IPS-NIHi7 (cell line): ENCODE measurements around the gene PTTG1IP.
"Not testable (repeated sequence)": the region's sequence is repeated elsewhere in the genome, so short reads cannot be mapped to it uniquely, and the experiment has no call there.

Source experiments
- DNase-seq: peaks from one replicate; pipeline ENCODE4 v3.0.0; 2012; ENCODE audit warnings: mixed read lengths; ENCODE audit errors: extremely low spot score

Gene PTTG1IP, protein sequence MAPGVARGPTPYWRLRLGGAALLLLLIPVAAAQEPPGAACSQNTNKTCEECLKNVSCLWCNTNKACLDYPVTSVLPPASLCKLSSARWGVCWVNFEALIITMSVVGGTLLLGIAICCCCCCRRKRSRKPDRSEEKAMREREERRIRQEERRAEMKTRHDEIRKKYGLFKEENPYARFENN

DNA sequence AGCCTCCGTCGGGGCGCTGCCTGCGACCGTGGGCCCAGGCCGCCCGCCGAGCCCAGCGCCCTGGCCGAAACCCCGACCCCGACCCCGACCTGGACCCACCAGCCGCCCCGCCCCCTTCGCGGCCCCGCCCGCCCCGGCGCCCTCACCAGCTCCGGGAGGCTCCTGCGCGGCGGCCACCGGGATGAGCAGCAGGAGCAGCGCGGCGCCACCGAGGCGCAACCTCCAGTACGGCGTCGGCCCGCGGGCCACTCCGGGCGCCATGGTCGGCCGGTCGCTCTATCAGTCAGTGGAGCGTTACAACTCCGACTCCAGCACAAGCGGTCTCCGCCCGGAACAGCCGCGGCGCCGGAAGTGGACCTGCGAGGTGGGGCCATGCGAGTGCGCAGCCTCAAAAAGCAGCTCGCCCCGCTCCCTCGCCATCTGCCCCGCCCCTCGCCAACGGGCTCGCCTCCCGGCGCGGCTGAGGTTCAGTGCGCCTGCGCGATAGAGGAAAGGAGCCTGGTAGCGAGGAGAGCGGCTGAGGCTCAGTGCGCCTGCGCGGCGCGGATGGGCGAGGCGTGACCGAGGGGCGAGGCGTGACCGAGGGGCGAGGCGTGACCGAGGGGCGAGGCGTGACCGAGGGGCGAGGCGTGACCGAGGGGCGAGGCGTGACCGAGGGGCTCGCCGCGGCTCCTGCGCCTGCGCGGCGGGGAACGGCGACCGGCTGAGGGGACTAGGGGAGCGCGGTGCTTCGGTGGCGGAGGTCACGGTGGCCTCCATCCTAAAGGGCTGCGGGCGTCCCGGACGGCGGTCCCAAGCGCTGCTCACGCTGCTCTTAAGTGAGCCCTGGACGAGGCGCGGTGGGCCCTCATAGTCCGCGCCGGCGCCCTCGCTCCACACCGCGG is at the start of gene PTTG1IP:
Gene PTTG1IP, minus strand, starts transcription at position 335 of the 884 bp plus-strand sequence. Its CDS starts 74 bp downstream, at position 261.
- DNase-seq = peak; percentile 100

DNA sequence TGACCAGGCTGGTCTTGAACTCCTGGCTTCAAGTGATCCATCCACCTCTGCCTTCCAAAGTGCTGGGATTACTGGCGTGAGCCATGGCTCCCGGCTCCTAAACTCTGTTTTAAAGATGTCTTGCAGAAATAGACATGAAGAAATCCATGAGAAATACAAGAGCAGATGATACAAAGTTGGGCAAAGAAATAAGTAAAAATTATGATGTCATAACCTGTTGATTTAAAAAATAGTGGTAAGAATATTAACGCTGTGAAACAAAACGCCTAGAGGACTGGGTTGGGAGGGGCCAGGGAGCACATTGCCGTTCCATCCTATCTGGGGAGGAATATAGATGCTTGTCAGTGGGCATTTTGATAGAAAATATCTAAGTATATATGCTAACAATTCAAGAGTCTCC is 48.4 kb upstream of the PTTG1IP start:
- DNase-seq = no peak

DNA sequence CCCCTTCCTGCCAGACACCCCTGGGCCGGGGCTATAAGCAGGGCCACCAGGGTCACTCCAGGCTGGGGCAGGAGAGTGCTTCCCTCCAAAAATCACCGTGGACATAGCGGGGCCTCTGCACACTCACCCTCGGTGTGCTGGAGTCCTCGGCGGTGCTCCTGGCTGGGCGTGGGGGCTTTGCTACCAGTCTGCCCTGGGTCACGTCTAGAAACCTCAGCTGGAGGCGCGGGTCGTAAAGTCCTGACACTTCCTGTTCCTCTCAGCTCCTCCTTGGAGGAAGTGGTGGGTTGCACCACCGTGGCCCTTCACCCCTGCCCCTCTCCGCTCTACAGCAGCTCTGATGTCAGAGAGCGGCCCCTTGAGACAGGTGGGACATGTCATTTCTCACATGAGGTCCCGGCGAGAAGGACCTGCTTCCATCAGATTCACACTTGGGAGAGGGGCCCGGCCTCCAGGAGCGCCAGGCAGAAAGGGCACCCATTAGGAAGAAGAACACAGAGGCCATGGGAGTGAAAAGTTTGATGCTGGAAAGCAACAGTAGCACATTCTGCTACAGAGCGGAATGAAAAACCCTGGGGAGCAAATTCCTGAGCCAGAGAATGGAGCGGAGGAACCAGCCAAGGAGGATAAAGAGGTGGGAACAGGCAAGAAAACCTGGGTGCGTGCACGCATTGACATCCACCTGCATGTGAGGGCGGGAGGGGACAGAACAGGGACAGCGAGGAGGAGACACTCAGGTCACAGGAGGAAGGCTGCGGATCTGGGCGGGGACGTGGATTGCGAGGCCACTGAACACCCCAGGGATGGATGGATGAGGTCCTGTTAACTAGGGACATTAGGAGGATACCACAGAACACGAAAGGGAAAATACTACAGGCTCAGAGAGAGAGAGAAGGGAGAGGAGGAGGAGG is 47.5 kb upstream of the PTTG1IP start, which contains the start of gene ITGB2:
Gene ITGB2, minus strand, starts transcription at position 206 of the 911 bp plus-strand sequence. CDS start 10,117 bp downstream, outside the sequence.
- DNase-seq = no peak

DNA sequence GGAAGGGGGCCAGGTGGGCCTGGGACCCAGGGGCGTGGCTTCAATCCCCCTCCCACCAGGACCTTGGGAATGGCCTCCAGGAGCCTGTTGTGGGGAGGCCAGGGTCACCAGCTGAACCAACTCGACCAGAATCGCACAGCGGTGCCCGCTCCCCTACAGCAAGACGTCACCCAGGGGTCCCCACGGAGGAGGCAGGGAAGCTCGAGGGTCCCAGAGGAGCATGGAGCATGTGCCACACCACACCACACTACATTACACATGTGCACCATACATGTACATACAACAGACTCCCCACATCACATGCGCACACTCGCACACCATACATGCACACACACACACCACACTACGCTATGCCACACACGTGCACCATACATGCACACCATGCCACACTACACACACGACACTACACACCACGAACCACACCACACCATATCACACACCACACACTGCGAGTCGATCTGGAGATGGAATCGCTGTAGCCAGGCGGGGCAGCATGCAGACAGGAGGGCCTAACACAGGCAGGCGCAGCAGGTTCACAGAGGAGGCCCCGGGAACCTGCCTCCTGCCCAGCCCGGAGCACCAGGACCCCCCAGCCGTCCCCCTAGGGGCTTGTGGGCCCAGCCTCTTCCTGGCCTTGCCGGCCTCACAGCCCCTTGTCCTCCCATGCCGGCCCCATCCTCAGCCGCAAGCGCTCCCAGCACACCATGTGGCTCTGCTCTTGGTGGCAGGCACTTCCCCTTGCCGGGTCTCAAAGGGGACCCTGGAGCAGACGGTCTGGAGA is 46.6 kb upstream of the PTTG1IP start:
- no peak for DNase-seq

DNA sequence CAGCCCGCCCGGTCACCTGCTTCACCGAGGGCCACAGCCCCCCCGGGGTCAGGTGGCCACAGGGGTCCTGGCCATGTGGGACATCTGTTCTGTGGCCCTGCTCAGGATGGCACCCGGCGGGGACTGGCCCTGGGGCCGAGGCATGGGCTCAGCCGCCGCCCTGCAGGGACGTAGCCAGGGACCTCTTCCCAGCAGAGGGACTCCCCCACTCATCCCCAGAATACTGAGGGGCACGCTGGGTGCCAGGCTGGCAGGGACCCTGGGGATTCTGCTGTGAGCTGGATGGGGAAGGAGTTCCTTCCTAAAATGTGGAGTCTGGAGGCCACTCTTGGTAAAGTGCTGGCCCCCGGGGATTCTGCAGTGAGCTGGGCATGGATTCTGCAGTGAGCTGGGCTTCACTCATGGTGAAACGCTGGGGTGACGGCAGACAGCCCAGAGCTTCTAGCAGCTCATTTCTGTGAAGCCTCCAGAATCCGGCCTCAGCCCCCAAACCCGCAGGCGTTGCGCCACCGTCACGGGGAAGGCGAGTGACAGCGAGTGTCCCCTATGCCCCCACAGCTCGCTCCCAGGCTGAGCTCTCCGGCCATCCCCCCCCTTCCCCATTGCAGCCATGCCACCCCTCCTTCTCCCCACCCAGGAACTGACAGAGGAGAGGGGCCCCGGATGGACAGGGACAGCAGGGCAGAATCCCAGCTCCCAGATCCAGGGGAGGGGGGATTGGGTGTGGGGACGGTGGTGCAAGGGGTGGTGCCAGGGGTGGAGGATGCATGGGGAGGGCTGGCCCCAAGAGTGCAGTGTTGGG is 45.8 kb upstream of the PTTG1IP start:
- no peak for DNase-seq

DNA sequence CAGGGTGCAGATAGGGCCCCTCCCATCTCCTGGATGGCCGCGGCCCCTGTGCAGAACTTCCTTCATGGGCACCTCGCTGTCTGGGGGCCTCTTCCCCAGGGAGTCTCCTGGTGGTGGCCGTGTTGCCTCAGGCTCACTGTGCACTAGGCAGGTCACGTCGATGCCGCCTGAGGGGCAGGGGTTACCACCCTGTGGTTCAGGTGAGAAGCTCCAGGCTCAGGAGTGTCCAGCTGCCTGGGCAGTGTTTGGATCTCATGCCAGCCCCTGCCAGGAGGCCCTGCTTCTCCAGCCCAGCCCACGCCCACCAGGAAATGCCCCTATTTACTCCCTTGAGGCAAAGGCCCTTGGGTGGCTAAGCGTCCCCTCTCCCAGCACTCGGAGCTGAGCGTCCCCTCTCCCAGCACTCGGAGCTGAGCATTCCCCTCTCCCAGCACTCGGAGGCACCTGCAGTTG is 45.1 kb upstream of the PTTG1IP start:
- DNase-seq = no peak

DNA sequence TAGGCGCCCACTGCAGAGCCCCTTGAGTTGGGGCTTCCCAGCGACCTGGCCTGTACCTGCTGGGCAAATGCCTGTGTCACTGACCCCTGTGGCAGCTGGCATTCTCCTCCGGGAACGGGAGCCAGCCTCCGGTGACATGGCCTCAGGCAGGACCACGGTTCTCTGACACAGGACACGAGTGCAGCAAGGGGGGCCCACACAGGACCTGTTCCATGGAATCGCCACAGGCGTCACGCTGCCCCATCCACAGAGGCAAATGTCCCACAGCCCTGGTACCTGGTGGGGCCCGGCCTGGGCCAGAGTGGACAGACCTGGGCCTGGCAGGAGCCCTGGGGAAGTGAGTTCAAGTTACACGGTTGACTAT is 44.6 kb upstream of the PTTG1IP start:
- DNase-seq = no peak

DNA sequence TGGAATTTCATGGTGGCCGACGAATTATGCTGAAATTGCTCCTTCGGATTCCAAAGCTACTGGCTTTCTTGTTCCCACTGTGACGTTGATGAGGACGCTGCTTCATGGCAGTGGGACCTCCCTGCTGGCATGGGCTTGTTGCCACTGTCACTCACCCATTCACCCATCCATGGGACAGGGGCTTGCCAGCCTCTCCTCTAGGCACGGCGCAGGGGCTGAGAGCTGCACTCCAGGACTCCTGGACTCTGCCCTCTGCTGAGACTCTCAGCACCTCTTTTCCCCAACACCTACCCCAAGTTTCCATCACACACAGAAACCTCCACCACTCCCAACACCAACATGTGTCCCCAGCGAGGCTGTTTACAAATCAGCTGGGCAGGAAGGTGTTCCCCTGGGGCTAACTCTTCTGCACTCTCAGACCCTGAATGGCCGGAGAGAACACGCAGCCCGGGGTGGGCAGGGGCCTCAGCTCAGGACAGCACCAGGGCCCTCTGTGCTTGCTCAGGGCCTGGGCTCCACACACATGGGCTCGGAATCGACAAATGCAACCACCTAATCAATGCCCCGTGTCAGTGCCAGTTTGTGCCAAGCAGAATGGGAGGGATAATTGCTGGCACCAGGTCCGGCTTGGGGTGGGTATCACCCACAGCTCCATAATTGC is 44.1 kb upstream of the PTTG1IP start:
- no peak for DNase-seq

DNA sequence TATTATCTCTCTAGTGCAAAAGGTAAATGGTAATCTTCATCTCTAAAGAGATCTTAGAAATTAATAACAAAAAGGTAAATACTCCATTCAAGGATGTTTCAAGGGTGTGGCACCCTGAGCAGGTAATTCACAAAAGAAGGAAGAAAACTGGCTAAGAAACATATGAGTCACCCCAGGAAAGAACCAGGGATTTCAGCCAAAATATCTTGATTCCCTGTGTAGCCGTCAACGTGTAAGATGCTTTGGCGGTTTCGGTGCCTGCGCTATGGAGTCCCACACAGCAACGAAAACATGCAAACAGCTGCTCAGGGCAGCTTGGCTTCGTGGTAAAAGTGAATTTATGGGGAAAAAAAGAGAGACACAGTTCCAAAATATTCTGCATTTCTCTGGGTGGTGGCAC is 43.5 kb upstream of the PTTG1IP start:
- DNase-seq = no peak

DNA sequence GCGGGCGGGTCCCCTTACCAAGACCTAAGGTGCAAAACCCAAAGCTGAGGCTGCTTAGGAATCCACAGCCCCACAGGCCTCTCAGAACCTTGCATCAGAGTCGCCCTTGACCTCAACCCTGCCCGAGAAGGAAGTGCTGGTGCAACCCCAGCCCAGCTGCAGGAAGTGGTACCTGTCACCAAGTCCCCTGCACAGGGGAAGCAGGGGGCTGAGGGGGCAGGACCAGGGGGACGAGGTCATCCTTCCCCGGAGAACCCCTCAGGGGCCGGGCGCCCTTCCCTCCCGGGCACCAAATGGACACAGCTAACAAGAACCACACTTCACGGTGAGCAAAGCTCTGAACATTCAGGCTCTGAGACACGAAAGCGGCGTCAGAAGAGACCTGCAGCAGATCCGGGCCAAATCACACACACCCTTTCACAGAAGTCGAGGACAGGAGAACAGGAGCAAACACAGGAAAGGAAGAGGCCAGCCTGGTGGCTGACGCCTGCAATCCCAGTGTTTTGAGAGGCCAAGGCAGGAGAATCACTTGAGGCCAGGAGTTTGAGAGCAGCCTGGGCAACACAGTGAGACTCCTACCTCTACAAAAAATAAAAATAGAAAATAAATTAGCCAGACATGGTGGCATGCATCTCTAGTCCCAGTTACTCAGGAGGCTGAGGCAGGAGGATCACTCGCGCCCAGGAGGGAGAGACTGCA is 40.8 kb upstream of the PTTG1IP start:
- no peak for DNase-seq

DNA sequence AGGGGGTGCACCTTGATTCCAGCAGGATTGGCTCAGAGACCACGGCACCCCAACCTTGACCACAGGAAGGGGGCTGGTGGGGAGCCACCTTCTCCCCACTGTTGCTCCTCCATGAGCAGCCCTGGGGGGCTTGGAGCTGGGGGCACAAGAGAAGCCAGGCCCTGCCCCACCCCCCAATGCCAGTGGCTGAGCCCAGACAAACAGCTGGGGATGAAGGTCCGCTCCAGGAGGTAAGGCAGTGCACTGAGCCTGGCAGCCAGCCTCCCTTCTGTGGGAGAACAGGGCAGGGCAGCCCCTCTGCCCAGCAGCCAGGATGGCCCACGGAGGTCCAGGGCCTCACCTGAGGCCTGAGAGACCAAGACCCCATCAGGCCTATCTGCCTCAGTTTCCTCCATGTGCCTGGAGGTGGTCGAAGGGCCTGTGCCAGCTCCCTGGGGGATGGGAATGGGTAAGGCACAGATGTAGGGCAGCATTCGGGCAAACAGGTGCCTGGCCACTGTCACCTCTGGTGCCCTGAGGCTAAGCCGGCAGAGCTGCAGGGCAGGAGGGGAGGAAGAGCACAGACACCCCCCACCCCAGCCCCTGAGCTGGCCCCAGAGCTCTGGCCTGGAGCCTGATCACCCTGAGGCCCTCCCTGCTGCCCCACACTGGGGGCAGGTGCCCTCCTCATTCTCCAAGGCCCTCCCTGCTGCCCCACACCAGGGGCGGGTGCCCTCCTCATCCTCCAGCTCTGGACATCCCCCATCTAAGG is 40.1 kb upstream of the PTTG1IP start:
- no peak for DNase-seq

DNA sequence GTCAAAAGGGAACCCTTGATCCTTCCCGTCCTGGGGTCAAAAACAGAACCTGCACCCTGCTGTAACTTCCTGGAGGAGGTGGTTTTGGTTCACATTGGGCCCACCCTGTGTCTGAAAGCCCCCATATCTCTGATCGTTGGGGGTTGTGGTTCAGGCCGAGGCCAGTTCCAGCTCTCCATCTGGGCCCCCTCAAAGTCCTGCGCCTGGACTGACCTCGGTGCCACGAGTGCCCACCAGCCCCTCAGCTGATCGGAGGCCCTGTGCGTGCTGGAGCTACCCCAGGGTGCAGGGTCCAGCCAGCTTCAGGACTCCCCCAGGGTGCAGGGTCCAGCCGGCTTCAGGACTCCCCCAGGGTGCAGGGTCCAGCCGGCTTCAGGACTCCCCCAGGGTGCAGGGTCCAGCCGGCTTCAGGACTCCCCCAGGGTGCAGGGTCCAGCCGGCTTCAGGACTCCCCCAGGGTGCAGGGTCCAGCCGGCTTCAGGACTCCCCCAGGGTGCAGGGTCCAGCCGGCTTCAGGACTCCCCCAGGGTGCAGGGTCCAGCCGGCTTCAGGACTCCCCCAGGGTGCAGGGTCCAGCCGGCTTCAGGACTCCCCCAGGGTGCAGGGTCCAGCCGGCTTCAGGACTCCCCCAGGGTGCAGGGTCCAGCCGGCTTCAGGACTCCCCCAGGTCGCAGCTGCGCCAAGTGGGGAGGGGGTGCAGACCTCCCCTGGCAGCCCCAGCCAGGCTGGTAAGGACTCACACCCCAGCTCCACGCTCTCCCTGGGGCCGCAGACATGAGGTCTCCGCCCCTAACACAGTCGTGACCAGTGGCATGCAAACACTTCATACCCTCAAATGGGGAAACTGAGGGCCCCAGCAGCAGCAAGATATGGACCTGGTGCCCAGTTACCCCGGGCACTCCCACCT is 39.3 kb upstream of the PTTG1IP start:
- DNase-seq = not testable (repeated sequence)

DNA sequence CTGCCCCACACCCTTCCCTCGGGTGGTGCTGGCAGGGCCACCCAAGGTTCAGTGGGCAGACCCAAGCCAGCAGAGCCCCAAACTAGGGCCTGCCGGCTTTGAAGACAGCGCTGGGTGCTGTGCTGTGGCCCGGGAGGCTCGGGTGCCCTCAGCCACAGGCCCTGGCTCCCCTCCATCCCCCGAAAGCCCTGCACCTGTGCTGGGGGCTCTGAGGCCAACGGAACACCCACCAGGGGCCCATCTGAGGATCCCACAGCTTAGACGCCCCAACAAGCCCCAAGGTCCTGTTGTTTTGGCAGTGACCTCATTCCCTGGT is 38.6 kb upstream of the PTTG1IP start:
- no peak for DNase-seq

DNA sequence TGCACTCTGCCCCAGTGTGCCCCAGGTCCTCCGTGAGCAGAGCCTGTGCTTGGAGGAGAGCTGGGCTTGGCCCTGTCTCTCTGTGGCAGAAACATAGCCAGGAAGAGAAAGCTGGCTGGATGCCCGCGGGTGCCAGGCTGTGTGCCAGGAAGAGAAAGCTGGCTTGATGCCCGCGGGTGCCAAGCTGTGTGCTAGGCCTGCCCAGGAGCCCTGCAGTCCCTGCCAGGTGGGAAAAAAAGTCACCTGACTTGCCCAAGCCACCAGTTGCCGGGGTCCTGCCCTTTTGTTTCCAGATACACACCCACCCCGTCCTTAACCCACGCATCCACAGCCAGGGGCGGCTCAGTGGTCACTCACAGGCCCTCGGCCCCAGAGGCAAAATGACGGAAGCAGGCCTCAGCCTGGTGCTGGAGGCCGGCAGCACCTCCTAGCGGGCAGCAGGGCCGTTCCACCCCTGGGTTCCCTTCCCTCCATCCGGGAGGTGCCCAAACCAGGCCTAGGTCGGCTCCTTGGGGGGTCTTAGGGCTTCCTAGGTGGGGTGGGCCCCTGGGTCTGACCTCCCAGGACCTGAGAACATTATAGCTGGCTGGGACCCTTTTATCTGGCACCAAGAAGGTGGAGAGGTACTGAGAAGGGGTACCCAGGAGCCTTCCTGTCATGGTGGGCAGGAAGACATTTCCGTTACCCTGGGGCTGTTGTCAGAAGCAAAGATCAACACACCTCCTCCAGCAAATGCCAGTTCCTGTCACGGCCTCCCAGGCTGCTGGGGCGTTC is 38.1 kb upstream of the PTTG1IP start:
- DNase-seq = peak; percentile 44

DNA sequence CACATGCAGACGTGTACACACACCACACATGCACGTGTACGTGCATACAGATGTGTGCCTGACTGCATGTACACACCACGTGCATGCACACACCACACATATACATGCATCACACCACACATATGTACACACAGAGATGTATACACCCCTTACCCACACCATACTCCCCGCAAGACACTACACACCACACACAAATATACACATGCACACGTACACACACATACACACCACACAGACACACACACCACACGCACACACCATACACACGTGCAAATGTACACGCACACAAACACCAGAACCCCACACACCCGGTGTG is 37.5 kb upstream of the PTTG1IP start:
- no peak for DNase-seq

DNA sequence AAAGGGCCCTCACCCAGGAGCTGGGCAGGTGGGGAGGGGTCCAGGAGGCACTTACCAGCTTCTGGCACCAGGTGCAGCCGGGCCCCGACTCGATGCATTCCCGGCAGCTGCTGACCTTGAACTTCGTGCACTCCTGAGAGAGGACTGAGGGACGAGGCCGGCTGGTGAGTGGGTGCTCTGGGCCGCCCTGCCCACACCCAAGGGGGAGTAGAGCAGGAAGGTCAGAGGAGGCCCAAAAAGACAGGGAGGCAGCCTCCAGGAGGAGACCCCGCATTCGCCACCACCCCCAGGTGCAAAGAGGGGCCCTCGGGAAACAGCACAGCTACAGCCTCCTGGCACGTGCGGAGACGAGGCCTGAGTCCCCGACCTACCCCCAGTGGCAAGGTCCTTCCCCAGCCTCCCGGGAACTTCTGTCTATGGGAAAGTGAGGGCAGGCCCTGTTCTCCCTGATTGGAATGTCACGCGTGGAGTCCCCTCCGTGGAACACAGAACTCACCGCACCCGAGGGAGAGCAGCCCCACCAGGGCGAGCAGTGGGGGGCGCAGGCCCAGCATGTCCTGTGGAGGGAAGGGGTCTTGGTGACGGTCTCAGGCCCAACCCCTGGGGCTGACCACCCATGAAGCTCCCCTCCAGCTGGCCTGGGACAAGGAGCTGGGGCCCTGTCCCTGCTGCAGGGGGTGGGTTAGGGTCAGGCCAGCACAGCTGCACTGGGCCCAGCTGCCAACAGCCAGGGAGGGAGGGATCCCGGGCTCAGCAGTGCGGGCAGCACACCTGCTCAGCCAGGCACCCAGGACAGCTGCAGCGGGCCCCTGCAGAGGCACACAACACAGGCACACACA is 37.0 kb upstream of the PTTG1IP start:
- DNase-seq = no peak
